C4-2B (cell line): ENCODE measurements around the gene CEP70.
"Not testable (repeated sequence)": the region's sequence is repeated elsewhere in the genome, so short reads cannot be mapped to it uniquely, and the experiment has no call there.

Source experiments
- H3K27ac ChIP-seq: fragments of 450-650 bp; 2 replicates; pipeline ENCODE4 v1.5.1; 2017
- ZFX ChIP-seq: fragments of 450-650 bp; IDR thresholded peaks from 2 replicates; pipeline ENCODE4 v1.6.1; 2017
- TF ChIP-seq, protein P1 (sequence below): fragments of 450-650 bp; conservative IDR thresholded peaks from 2 replicates; pipeline ENCODE4 v1.5.1; 2017; ENCODE audit warnings: mild to moderate bottlenecking

The CEP70 gene

DNA sequence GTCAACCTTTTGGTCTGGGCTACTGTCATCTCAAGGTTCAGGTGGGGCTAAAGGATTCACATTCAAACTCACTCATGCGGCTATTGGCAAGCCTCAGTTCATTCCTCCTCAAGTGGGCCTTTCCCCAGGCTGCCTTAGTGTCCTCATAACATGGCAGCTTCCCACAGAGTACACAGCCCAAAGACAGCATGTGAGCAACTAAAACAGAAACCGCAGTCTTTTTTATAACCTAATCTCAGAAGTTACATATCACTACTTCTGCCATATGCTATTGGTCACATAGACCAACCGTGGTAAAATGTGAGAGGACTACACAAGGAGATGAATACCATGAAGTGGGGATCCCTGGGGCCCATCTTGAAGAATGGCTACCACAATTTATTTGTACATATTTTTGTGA is 4.5 kb upstream of the CEP70 start:
- no peak overlapping the region for H3K27ac ChIP-seq
- no peak for TF ChIP-seq ZFX
- TF ChIP-seq, protein P1, sequence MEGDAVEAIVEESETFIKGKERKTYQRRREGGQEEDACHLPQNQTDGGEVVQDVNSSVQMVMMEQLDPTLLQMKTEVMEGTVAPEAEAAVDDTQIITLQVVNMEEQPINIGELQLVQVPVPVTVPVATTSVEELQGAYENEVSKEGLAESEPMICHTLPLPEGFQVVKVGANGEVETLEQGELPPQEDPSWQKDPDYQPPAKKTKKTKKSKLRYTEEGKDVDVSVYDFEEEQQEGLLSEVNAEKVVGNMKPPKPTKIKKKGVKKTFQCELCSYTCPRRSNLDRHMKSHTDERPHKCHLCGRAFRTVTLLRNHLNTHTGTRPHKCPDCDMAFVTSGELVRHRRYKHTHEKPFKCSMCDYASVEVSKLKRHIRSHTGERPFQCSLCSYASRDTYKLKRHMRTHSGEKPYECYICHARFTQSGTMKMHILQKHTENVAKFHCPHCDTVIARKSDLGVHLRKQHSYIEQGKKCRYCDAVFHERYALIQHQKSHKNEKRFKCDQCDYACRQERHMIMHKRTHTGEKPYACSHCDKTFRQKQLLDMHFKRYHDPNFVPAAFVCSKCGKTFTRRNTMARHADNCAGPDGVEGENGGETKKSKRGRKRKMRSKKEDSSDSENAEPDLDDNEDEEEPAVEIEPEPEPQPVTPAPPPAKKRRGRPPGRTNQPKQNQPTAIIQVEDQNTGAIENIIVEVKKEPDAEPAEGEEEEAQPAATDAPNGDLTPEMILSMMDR, result no peak

DNA sequence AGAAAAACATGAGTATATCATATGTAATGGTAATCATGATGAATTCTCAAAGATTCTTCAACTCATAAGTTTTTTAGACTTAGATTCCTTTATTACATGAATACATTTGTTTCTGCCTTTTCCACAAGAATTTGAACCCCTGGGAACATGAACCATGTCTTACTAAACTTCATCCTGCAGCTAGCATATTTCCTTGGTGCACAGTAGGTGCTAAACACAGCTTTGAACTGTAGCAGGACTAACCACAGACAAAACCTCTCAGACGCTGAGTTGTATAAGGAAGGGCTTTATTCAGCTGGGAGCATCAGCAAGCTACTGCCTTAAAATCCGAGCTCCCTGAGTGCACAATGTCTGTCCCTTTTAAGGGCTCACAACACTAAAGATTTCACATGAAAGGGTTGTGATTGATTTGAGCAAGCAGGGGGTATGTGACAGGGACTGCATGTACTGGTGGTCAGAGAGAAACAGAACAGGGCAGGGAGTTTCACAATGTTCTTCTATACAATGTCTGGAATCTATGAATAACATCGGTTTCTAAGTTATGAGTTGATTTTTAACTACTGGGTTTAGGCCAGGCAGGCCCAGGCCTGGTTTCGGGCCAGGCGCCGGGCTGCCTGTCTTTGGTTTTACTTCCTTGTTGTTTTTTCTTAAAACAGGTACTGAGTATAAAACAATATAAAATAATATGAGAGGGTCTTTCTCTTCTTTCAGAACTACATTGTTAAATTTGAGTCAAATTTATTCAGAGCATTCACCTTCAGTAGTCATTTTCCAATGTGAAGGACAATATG is 3.3 kb upstream of the CEP70 start:
- H3K27ac ChIP-seq, result not testable (repeated sequence)
- peak; percentile 27; the same call in 1 of the 2 replicates for TF ChIP-seq ZFX

DNA sequence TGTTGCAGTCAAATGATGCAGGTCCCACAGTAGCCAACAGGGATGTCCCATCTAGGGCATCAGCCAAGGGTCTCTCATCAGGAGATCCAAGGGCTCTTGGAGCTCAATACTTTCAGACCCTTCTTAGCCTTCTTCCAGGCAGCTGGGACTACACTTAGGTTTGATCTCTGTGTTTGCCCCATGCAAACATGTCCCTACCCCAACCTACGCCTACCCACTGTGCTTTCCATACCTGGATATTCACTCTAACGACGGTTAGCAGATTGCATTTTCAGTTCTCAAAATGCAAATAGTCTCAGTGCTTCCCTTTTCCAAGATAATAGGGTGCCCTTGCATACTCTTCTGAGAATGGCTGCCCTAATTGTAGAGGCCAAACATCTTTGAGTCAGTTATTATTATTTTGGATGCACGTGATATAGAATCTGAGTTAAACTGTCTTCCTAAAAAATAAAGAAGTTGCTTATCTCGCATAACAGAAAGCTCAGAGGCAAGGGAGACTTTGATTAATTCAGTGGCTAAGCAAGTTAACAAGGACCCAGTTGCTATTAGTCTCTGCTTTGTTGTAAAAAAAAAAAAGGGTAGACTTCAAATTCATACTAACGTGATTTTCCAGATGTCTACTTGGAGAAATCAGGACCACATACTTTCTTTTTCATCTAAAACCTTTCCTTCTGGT is 1.0 kb upstream of the CEP70 start:
- H3K27ac ChIP-seq, result peak overlapping the region; percentile 92
- TF ChIP-seq ZFX, result no peak
- TF ChIP-seq, protein P1, result peak; percentile 76

DNA sequence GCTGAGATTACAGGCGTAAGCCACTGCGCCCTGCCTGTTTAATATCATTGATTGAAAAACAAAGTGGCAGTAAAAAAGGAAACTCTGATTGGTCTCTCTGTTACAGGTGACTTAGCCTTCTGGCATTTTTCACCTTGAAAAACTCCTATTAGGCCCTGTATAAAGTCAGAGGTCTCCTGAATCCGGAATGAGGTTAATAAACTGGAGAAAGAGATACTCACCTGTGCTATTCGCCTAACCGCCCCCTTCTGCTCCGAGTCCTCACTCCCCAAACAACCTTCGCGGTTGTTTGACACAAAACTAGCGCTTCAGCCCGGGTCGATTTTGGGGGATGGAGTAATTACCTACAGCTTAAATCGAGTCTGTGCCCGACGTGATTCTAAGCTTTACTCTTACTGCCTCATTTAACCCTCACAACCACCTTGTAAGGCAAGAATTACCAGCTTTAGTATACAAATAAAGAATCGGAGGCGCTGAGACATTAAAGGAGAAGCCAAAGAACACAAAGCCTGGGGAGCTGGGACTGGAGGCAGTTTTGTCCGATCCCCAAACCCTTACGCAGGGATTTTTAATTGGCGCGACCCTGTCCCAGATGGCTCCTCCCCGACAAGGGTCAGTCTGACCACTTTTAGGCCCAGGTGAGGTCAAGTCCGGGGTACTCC is 441 bp downstream of the CEP70 start:
- TF ChIP-seq, protein P1, result no peak
- TF ChIP-seq ZFX, result 0 out of 2 replicates have a peak, but pooled peaks have one; percentile 40

DNA sequence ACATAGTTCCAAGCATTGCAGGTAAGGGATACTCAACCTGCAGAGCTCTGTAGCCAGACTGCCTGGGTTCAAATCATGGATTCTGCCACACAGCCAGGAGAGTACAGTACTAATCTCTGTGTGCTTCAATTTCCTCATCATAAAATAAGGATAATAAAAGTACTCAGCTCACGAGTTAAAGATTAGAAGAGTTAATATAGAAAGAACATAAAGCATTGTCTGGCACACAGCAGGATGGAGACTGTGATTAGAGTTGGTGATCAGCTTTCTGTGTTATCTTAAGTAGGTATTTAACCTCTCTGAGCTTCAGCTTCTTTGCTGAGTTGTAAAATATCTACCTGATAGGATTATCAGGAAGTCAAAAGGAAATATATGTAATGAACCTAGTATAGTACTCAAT is 2.7 kb downstream of the CEP70 start:
- H3K27ac ChIP-seq, result no peak overlapping the region
- no peak for TF ChIP-seq ZFX
- TF ChIP-seq, protein P1, result no peak

More for the DNA sequence above, 441 bp downstream of the CEP70 start:
- H3K27ac ChIP-seq, result peak overlapping the region; percentile 92

DNA sequence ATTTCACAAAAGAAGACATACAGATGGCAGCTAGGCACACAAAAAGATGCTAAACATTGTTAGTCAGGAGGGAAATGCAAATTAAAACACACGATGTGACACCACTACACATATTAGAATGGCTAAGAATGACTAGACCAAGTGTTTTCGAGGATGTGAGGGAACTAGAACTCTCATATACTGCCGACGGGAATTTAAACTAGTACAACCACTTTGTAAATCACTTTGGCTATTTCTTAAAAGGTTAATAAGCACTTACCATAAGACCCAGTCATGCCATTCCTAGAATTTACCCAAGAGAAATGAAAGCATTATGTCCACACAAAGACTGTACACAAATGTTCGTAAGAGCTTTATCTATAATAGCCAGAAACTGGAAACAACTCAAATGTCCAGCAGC is 5.6 kb downstream of the CEP70 start:
- TF ChIP-seq, protein P1, result no peak
- TF ChIP-seq ZFX, result no peak
- no peak overlapping the region for H3K27ac ChIP-seq

DNA sequence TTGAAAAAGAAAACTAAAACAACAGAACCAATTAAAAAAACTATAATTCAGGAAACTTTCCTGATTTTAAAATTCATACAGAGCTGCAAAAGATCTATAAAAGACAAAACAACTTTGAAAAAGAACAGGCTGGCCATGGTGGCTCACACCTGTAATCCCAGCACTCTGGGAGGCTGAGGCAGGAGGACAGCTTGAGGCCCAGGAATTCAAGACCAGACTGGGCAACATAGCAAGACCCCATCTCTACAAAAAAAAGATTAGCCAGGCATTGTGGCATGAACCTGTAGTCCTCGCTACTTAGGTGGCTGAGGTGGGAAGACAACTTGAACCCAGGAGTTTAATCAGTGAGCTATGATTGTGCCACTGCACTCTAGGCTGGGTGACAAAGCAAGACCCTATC is 6.7 kb downstream of the CEP70 start:
- TF ChIP-seq ZFX, result no peak
- TF ChIP-seq, protein P1, result no peak
- H3K27ac ChIP-seq, result no peak overlapping the region
